Psoas muscle (tissue), 8 donors: Measurements from ENCODE around the gene RARA. TPM values are rescaled to one million over a fixed set of nuclear protein-coding genes. Genes with fewer than 3 reads are reported as not detected.
A peak's percentile ranks its signal among the peaks of the same experiment; 100 is the strongest.

Experiments
- ATAC-seq, 4 donors: fragments of 200-7000 bp; cut with Tn5 transposase; one replicate each; pipeline ENCODE4 v1.9.1; 2020; ENCODE audit warnings: moderate library complexity in 3 of 4, mild to moderate bottlenecking in 2 of 4
- DNase-seq, 2 donors: peaks; one replicate each; pipeline ENCODE4 v3.0.0-alpha.2; 2020
- H3K27ac ChIP-seq: fragments of 200-600 bp; one replicate; pipeline ENCODE4 v1.8.0; 2022
- H3K27me3 ChIP-seq, 3 donors: fragments of 200-600 bp in 1 of 3; one replicate each; pipeline versions ENCODE4 v1.6.1 to v1.8.0; 2013 to 2022; ENCODE audit warnings: low read length in 2 of 3, mild to moderate bottlenecking in 2 of 3, moderate library complexity in 1 of 3; ENCODE audit not compliant: insufficient read depth in 3 of 3
- H3K36me3 ChIP-seq, 2 donors: fragments of 200-600 bp in 1 of 2; one replicate each; pipeline versions ENCODE4 v1.6.1 to v1.8.0; 2013 to 2022; ENCODE audit warnings: low read depth in 1 of 2, mild to moderate bottlenecking in 1 of 2, moderate library complexity in 1 of 2; ENCODE audit not compliant: insufficient read depth in 1 of 2
- H3K4me1 ChIP-seq: fragments of 200-600 bp; one replicate; pipeline ENCODE4 v1.8.0; 2022
- H3K4me3 ChIP-seq: fragments of 200-600 bp; one replicate; pipeline ENCODE4 v1.8.0; 2022; ENCODE audit warnings: mild to moderate bottlenecking
- H3K9me3 ChIP-seq: fragments of 200-600 bp; one replicate; pipeline ENCODE4 v1.8.0; 2022
- WGBS, 3 donors: extraction: QIAGEN DNeasy Blood & Tissue Kit; methylation state at CpG; one replicate each; pipeline versions ENCODE4 v1.1.6 to v1.1.7; 2013; 5-methylcytosine and 5-hydroxymethylcytosine counted together
- intact Hi-C, 2 donors: fragments of 100-400 bp; cut with DNase I; formaldehyde crosslinking; loops; one replicate each; pipeline versions ENCODE4 v1.11.0 to v1.14.2; 2022
- polyA plus RNA-seq, 3 donors: library from polyadenylated mRNA; stranded (reverse); fragments of 200-250 nt; gene quantifications; one replicate each; pipeline ENCODE4 v1.2.3, GENCODE V29; 2013
- total RNA-seq, 4 donors: library from RNA; stranded (reverse); fragmentation: NEBNext Ultra II Directional in 2 of 4; extraction: Animal tissue kit (Norgen Biotek cat#: 25700) in 2 of 4; gene quantifications; one replicate each; pipeline versions ENCODE4 v1.2.1 to v1.2.4, GENCODE V29; 2021 to 2023
- TF ChIP-seq, protein P1 (sequence below): fragments of 200-600 bp; IDR thresholded peaks from one replicate; pipeline ENCODE4 v1.8.0; 2022; ENCODE audit warnings: antibody characterized with exemption
- donor health status: healthy with polysubstance abuse.
- donor health status: DM: no; HTN: no; CAD: no; lungs with moderate emphysema.
- donor health status: Bipolar disorder and iron deficiency.
- donor health status: healthy.
- donor health status: DM: yes; HTN: yes; CAD: no.
- donor health status: DM: no; HTN: no; CAD: no.
- donor health status: DM: no; HTN: no; CAD: no.
- donor health status: DM: yes; HTN: yes; CAD: no.

RARA gene
- total and polyA plus RNA-seq, 7 donors: 15.0 to 76.9 (median 41.6) TPM

GRCh38 chr17:40345994-40346764 lies 37.2 kb downstream of the RARA start:
- intact Hi-C loops: no loop called here
- 25 to 28% (median 26%) methylated on average over 11 of the region's 11 CpGs for WGBS, 3 donors
- peak overlapping the region; percentile 81 for H3K4me3 ChIP-seq
- ATAC-seq (no peak), DNase-seq (no peak)
- H3K36me3 ChIP-seq: peaks cover 0 to 26% of the 10 kb centered on the region in 2 donors
- H3K9me3 ChIP-seq: no peaks in the 10 kb centered on the region
- H3K27me3 ChIP-seq: no peaks in the 10 kb centered on the region
- H3K4me1 ChIP-seq: peaks cover 70% of the 10 kb centered on the region
- peak overlapping the region; percentile 93 for H3K27ac ChIP-seq
- TF ChIP-seq, protein P1, sequence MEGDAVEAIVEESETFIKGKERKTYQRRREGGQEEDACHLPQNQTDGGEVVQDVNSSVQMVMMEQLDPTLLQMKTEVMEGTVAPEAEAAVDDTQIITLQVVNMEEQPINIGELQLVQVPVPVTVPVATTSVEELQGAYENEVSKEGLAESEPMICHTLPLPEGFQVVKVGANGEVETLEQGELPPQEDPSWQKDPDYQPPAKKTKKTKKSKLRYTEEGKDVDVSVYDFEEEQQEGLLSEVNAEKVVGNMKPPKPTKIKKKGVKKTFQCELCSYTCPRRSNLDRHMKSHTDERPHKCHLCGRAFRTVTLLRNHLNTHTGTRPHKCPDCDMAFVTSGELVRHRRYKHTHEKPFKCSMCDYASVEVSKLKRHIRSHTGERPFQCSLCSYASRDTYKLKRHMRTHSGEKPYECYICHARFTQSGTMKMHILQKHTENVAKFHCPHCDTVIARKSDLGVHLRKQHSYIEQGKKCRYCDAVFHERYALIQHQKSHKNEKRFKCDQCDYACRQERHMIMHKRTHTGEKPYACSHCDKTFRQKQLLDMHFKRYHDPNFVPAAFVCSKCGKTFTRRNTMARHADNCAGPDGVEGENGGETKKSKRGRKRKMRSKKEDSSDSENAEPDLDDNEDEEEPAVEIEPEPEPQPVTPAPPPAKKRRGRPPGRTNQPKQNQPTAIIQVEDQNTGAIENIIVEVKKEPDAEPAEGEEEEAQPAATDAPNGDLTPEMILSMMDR: no peak

DNA sequence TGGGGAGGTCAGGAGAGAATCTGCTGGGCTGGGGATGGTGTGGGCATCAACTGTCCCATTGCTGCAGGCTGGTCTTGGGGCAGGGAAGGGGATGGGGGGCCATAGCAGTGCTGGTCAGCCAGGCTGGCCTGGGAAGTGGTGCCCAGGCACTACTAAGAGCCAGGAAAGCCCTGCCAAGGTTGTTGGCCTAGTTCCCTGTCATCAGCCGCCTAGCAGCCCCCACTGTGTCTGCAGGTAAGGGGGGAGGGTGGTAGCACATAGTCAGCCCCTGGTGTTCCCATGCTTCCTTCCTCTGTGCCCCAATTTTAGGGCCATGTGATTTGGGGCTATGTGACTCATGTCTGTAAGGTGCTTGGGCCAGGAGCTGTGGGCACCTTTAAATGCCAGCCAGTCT lies 37.8 kb downstream of the RARA start:
- intact Hi-C loops: no loop called here
- Histone ChIP-seq H3K36me3 (peaks cover 0 to 32% of the 10 kb centered on the region in 2 donors), H3K27me3 (no peaks in the 10 kb centered on the region), H3K4me3 (peak overlapping the region; percentile 42), H3K4me1 (peaks cover 70% of the 10 kb centered on the region), H3K27ac (peak overlapping the region; percentile 93), H3K9me3 (no peaks in the 10 kb centered on the region)
- TF ChIP-seq, protein P1: no peak
- WGBS, 3 donors: 0 to 17% (median 0%) methylated on average over 1 of the region's 1 CpG
- ATAC-seq: peak in 1 of 4 donors; percentile 8
- no peak for DNase-seq

DNA sequence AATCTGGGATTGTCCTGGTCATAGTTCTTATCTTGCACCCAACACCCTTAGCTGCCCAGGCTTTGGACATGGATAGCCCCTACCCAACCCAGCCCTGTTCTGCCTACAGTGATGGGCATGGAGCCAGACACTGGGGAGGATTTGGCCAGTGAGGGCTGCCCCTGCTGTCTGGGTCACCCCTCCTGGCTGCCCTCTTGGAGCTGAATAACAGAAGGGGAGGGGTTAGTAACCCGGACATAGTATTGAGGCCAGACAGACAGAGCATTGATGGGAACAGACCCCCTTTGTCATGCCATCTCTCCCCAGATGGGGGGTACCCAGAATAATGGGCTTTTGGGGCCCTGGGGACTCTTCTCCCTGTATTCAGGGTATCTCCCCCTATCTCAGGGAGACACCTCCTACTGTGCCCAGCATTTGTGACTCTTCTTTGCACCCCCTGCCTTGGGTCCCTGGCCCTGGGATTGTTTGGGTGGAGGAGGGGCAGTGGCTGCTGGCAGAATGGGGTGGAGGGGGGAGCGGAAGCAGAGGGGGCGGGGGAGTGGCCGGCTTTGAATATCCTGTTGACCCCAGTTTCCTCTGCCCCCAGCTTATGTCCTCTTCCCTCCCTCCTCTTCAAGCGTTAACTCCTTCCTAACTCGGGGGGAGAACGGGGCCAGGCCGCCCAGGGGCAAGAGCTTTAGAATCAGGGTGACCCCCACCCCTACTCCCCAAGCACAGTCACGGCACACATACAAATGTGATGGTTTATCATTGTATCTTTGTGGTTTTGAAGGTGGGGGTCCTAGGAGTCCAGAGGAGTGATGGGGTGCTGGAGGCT lies 38.5 kb downstream of the RARA start:
- Histone ChIP-seq H3K27ac (peak overlapping the region; percentile 93), H3K4me3 (peak overlapping the region; percentile 42), H3K4me1 (peaks cover 70% of the 10 kb centered on the region), H3K9me3 (no peaks in the 10 kb centered on the region), H3K27me3 (no peaks in the 10 kb centered on the region), H3K36me3 (peaks cover 7 to 39% of the 10 kb centered on the region in 2 donors)
- DNase-seq: no peak
- TF ChIP-seq, protein P1: no peak
- WGBS, 3 donors: 33 to 48% (median 37%) methylated on average over 9 of the region's 9 CpGs
- no peak for ATAC-seq
- intact Hi-C loops: loop anchor here in 1 of 2 donors (2.0 kb wide), 1 partner anchor 37 kb away; no protein-coding TSS in a partner anchor

GRCh38 chr17:40348136-40348504 lies 39.1 kb downstream of the RARA start:
- ATAC-seq (peak in 1 of 4 donors; percentile 1), DNase-seq (no peak)
- 25 to 53% (median 40%) methylated on average over 5 of the region's 5 CpGs for WGBS, 3 donors
- peak overlapping the region; percentile 22 for H3K4me3 ChIP-seq
- peaks cover 70% of the 10 kb centered on the region for H3K4me1 ChIP-seq
- H3K27ac ChIP-seq: peak overlapping the region; percentile 93
- TF ChIP-seq, protein P1: no peak
- H3K27me3 ChIP-seq: no peaks in the 10 kb centered on the region
- peaks cover 7 to 45% of the 10 kb centered on the region in 2 donors for H3K36me3 ChIP-seq
- H3K9me3 ChIP-seq: no peaks in the 10 kb centered on the region
- intact Hi-C loops: loop anchor here in 1 of 2 donors (2.0 kb wide), 1 partner anchor 37 kb away; no protein-coding TSS in a partner anchor
